Neural progenitor cell (in vitro differentiated cells): ENCODE measurements around the gene RSAD2. TPM values are rescaled to one million over a fixed set of nuclear protein-coding genes. Genes with fewer than 3 reads are reported as not detected.
A peak's percentile ranks its signal among the peaks of the same experiment; 100 is the strongest.

Source experiments
- DNase-seq: peaks from one replicate; pipeline ENCODE4 v3.0.0-alpha.2; 2016; ENCODE audit warnings: low spot score
- H2AFZ ChIP-seq: fragments of 200-600 bp; sonication (generic); replicated peaks from 2 replicates; pipeline ENCODE4 v1.6.1; 2016; ENCODE audit warnings: antibody characterized with exemption
- H3F3A ChIP-seq: fragments of 200-600 bp; sonication (generic); 2 replicates; pipeline ENCODE4 v1.6.1; 2016; ENCODE audit warnings: antibody characterized with exemption, low read depth
- H3K27ac ChIP-seq: fragments of 200-600 bp; sonication (generic); 2 replicates; pipeline ENCODE4 v1.5.1; 2016; ENCODE audit warnings: mild to moderate bottlenecking
- H3K27me3 ChIP-seq: fragments of 200-600 bp; sonication (generic); 2 replicates; pipeline ENCODE4 v1.6.1; 2016; ENCODE audit warnings: mild to moderate bottlenecking, moderate library complexity
- H3K36me3 ChIP-seq: fragments of 200-600 bp; sonication (generic); 2 replicates; pipeline ENCODE4 v1.5.1; 2016
- H3K4me1 ChIP-seq: fragments of 200-600 bp; sonication (generic); 2 replicates; pipeline ENCODE4 v1.6.1; 2016; ENCODE audit warnings: mixed run types
- H3K4me2 ChIP-seq: fragments of 200-600 bp; sonication (generic); 2 replicates; pipeline ENCODE4 v1.6.1; 2016
- H3K4me3 ChIP-seq: fragments of 200-600 bp; sonication (generic); 2 replicates; pipeline ENCODE4 v1.5.1; 2016
- H3K79me2 ChIP-seq: fragments of 200-600 bp; sonication (generic); 2 replicates; pipeline ENCODE4 v1.6.1; 2016; ENCODE audit warnings: low read depth
- H3K9ac ChIP-seq: fragments of 200-600 bp; sonication (generic); 2 replicates; pipeline ENCODE4 v1.6.1; 2016
- H3K9me3 ChIP-seq: fragments of 200-600 bp; sonication (generic); 2 replicates; pipeline ENCODE4 v1.5.1; 2016; ENCODE audit warnings: low read depth
- H4K20me1 ChIP-seq: fragments of 200-600 bp; sonication (generic); 2 replicates; pipeline ENCODE4 v1.6.1; 2016; ENCODE audit warnings: low read depth
- H3K27ac Mint-ChIP-seq: 3 replicates; pipeline ENCODE4 v1.8.0; 2021; ENCODE audit warnings: mixed read lengths
- H3K27me3 Mint-ChIP-seq: 2 replicates; pipeline ENCODE4 v1.8.0; 2022; ENCODE audit warnings: low read depth, mild to moderate bottlenecking, inconsistent platforms, moderate library complexity, mixed read lengths; ENCODE audit not compliant: insufficient read depth
- H3K36me3 Mint-ChIP-seq: 3 replicates; pipeline ENCODE4 v1.8.0; 2021; ENCODE audit warnings: mixed read lengths
- H3K4me1 Mint-ChIP-seq: 3 replicates; pipeline ENCODE4 v1.8.0; 2021; ENCODE audit warnings: mixed read lengths
- H3K4me3 Mint-ChIP-seq: 3 replicates; pipeline ENCODE4 v1.8.0; 2021; ENCODE audit warnings: mild to moderate bottlenecking, moderate library complexity, mixed read lengths
- H3K9me3 Mint-ChIP-seq: 3 replicates; pipeline ENCODE4 v1.8.0; 2020; ENCODE audit warnings: mixed read lengths
- CTCF ChIP-seq: fragments of 200-600 bp; sonication (generic); IDR thresholded peaks from 2 replicates; pipeline ENCODE4 v1.5.1; 2017; ENCODE audit warnings: antibody characterized with exemption, mild to moderate bottlenecking
- EZH2 ChIP-seq: fragments of 200-600 bp; sonication (generic); IDR thresholded peaks from 2 replicates; pipeline ENCODE4 v1.6.1; 2017; ENCODE audit warnings: antibody characterized with exemption, mild to moderate bottlenecking, moderate library complexity
- EZH2phosphoT487 ChIP-seq: fragments of 200-600 bp; sonication (generic); IDR thresholded peaks from 2 replicates; pipeline ENCODE4 v1.6.1; 2017; ENCODE audit warnings: antibody characterized with exemption
- total RNA-seq: library from RNA; depleted of rRNA; stranded (reverse); fragments of >200 nt; gene quantifications from 2 replicates; pipeline ENCODE4 v1.2.3, GENCODE V29; 2015; ENCODE audit warnings: low replicate concordance

RSAD2 gene
- total RNA-seq, 1 donor from 2014 or later: not detected

GRCh38 chr2:6937157-6937556 is 59.6 kb downstream of the RSAD2 start:
- Histone ChIP-seq H2AFZ (no peak overlapping the region), H3K36me3 (no peaks in the 10 kb centered on the region), H3K27me3 (no peaks in the 10 kb centered on the region), H3K4me2 (no peak overlapping the region), H3K27ac (no peak overlapping the region), H3K9ac (no peak overlapping the region), H3K79me2 (peaks cover 17% of the 10 kb centered on the region), H3K9me3 (no peaks in the 10 kb centered on the region), H3K4me1 (peaks cover 11% of the 10 kb centered on the region), H3K4me3 (no peak overlapping the region), H4K20me1 (no peaks in the 10 kb centered on the region), H3F3A (no peaks in the 10 kb centered on the region)
- Mint-ChIP-seq H3K4me3 (no peak overlapping the region), H3K4me1 (peaks cover 21% of the 10 kb centered on the region), H3K36me3 (peaks cover 31% of the 10 kb centered on the region), H3K9me3 (peaks cover 21% of the 10 kb centered on the region), H3K27me3 (no peaks in the 10 kb centered on the region), H3K27ac (no peak overlapping the region)
- TF ChIP-seq CTCF (no peak), EZH2phosphoT487 (no peak)
- no peak for DNase-seq

- Histone ChIP-seq H3K4me2 (no peak overlapping the region), H3K4me1 (peaks cover 11% of the 10 kb centered on the region), H2AFZ (no peak overlapping the region), H3K36me3 (no peaks in the 10 kb centered on the region), H3K9me3 (no peaks in the 10 kb centered on the region), H3K79me2 (peaks cover 17% of the 10 kb centered on the region), H3K27ac (no peak overlapping the region), H4K20me1 (no peaks in the 10 kb centered on the region), H3K27me3 (no peaks in the 10 kb centered on the region), H3K9ac (no peak overlapping the region), H3K4me3 (no peak overlapping the region), H3F3A (no peaks in the 10 kb centered on the region)
- Mint-ChIP-seq H3K4me3 (no peak overlapping the region), H3K4me1 (peaks cover 21% of the 10 kb centered on the region), H3K9me3 (peaks cover 18% of the 10 kb centered on the region), H3K27ac (peak overlapping the region; percentile 26), H3K27me3 (no peaks in the 10 kb centered on the region), H3K36me3 (peaks cover 34% of the 10 kb centered on the region)
- TF ChIP-seq EZH2 (no peak), EZH2phosphoT487 (no peak), CTCF (no peak)
- DNase-seq: no peak
These were observed 60.0 kb downstream of the RSAD2 start for GRCh38 chr2:6937582-6937981.

GRCh38 chr2:6939071-6939470 is 61.5 kb downstream of the RSAD2 start:
- H3K4me3 Mint-ChIP-seq: no peak overlapping the region
- no peaks in the 10 kb centered on the region for H3K27me3 ChIP-seq
- H3K4me3 ChIP-seq: no peak overlapping the region
- peaks cover 21% of the 10 kb centered on the region for H3K4me1 Mint-ChIP-seq
- no peak overlapping the region for H3K27ac ChIP-seq
- H3K27me3 Mint-ChIP-seq: no peaks in the 10 kb centered on the region
- H3K79me2 ChIP-seq: peaks cover 14% of the 10 kb centered on the region
- H3K9ac ChIP-seq: no peak overlapping the region
- no peaks in the 10 kb centered on the region for H3F3A ChIP-seq
- no peak for TF ChIP-seq EZH2phosphoT487
- no peak for TF ChIP-seq CTCF
- H3K4me2 ChIP-seq: no peak overlapping the region
- H4K20me1 ChIP-seq: no peaks in the 10 kb centered on the region
- no peaks in the 10 kb centered on the region for H3K9me3 ChIP-seq
- H3K27ac Mint-ChIP-seq: no peak overlapping the region
- peaks cover 10% of the 10 kb centered on the region for H3K9me3 Mint-ChIP-seq
- no peaks in the 10 kb centered on the region for H3K36me3 ChIP-seq
- H2AFZ ChIP-seq: no peak overlapping the region
- no peak for DNase-seq
- peaks cover 40% of the 10 kb centered on the region for H3K36me3 Mint-ChIP-seq
- H3K4me1 ChIP-seq: peaks cover 11% of the 10 kb centered on the region

GRCh38 chr2:6940820-6941219 is 63.2 kb downstream of the RSAD2 start:
- H3K36me3 ChIP-seq: no peaks in the 10 kb centered on the region
- H3K9me3 ChIP-seq: no peaks in the 10 kb centered on the region
- H3K36me3 Mint-ChIP-seq: peaks cover 46% of the 10 kb centered on the region
- H3F3A ChIP-seq: no peaks in the 10 kb centered on the region
- H3K27ac Mint-ChIP-seq: peak overlapping the region; percentile 67
- no peak overlapping the region for H3K4me3 Mint-ChIP-seq
- H3K4me1 Mint-ChIP-seq: peaks cover 20% of the 10 kb centered on the region
- H3K27me3 Mint-ChIP-seq: no peaks in the 10 kb centered on the region
- H3K9me3 Mint-ChIP-seq: peaks cover 3% of the 10 kb centered on the region
- TF ChIP-seq EZH2phosphoT487 (no peak), CTCF (no peak), EZH2 (no peak)
- no peak overlapping the region for H3K9ac ChIP-seq
- peaks cover 11% of the 10 kb centered on the region for H3K4me1 ChIP-seq
- no peak overlapping the region for H2AFZ ChIP-seq
- peak overlapping the region; percentile 55 for H3K4me2 ChIP-seq
- no peaks in the 10 kb centered on the region for H4K20me1 ChIP-seq
- no peak overlapping the region for H3K27ac ChIP-seq
- H3K27me3 ChIP-seq: no peaks in the 10 kb centered on the region
- H3K4me3 ChIP-seq: no peak overlapping the region
- no peak for DNase-seq
- peaks cover 14% of the 10 kb centered on the region for H3K79me2 ChIP-seq
